IPS-15b (cell line): ENCODE measurements around the gene BBIP1.
A peak's percentile ranks its signal among the peaks of the same experiment; 100 is the strongest.

Experiments used
- H3K27me3 ChIP-seq: one replicate; pipeline ENCODE4 v1.6.1; 2013; ENCODE audit warnings: low read length; ENCODE audit not compliant: control insufficient read depth, insufficient read depth
- H3K36me3 ChIP-seq: one replicate; pipeline ENCODE4 v1.6.1; 2013; ENCODE audit warnings: low read length; ENCODE audit not compliant: control insufficient read depth, insufficient read depth
- H3K4me1 ChIP-seq: one replicate; pipeline ENCODE4 v1.6.1; 2013; ENCODE audit warnings: mild to moderate bottlenecking, low read length; ENCODE audit not compliant: control insufficient read depth, insufficient read depth
- H3K4me3 ChIP-seq: one replicate; pipeline ENCODE4 v1.5.1; 2013; ENCODE audit warnings: low read depth, low read length
- H3K9ac ChIP-seq: one replicate; pipeline ENCODE4 v1.6.1; 2013; ENCODE audit warnings: low read depth, mild to moderate bottlenecking, low read length
- H3K9me3 ChIP-seq: one replicate; pipeline ENCODE4 v1.6.1; 2013; ENCODE audit warnings: mild to moderate bottlenecking, low read length; ENCODE audit not compliant: control insufficient read depth, insufficient read depth

Gene BBIP1

GRCh38 chr10:110918643-110919348 is at the start of gene BBIP1:
TSS of gene BBIP1 (minus strand) at chr10:110919180. CDS start at chr10:110918157, 1,023 bp downstream.
- Histone ChIP-seq H3K4me1 (peaks cover 5% of the 10 kb centered on the region), H3K9ac (peak within 1 kb of the TSS; percentile 88), H3K36me3 (no peaks in the 10 kb centered on the region), H3K4me3 (peak within 1 kb of the TSS; percentile 100), H3K27me3 (no peaks in the 10 kb centered on the region), H3K9me3 (no peaks in the 10 kb centered on the region)

GRCh38 chr10:110967645-110968044 is 48.7 kb upstream of the BBIP1 start:
- no peak overlapping the region for H3K4me3 ChIP-seq
- no peaks in the 10 kb centered on the region for H3K27me3 ChIP-seq
- H3K9ac ChIP-seq, result no peak overlapping the region
- no peaks in the 10 kb centered on the region for H3K9me3 ChIP-seq
- H3K4me1 ChIP-seq, result peaks cover 3% of the 10 kb centered on the region
- H3K36me3 ChIP-seq, result no peaks in the 10 kb centered on the region

DNA sequence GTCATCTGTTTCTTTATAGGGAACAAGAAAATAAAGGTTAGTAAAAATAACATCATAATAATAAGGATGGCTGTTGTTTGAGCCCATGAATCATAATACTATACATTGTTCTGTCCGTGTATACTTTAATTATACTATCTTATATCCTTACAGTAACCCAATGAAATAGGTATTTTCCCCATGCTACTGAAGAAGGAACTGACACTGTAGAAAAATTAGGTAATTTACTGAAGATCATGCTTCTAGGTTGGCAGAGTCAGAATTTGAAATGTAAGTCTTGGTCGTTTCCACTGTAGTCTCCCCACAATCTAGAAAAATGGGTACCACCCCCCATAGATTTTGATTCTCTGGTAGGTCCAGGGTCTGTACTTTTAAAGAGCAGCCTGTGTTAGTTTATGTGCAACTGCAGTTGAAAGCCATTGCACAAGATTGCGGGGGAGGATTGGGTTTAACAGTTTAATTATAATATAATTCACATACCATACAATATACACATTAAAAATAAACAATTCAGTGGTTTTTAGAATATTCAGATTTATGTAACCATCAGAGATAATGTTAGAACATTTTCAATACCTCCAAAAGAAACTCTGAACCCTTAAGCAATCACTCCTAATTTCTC is 48.1 kb upstream of the BBIP1 start:
- Histone ChIP-seq H3K9ac (no peak overlapping the region), H3K4me3 (no peak overlapping the region), H3K36me3 (no peaks in the 10 kb centered on the region), H3K9me3 (no peaks in the 10 kb centered on the region), H3K27me3 (no peaks in the 10 kb centered on the region), H3K4me1 (peaks cover 3% of the 10 kb centered on the region)

- no peak overlapping the region for H3K4me3 ChIP-seq
- H3K4me1 ChIP-seq, result peaks cover 3% of the 10 kb centered on the region
- no peaks in the 10 kb centered on the region for H3K36me3 ChIP-seq
- no peaks in the 10 kb centered on the region for H3K27me3 ChIP-seq
- no peaks in the 10 kb centered on the region for H3K9me3 ChIP-seq
- no peak overlapping the region for H3K9ac ChIP-seq
Observed at GRCh38 chr10:110966146-110966545, 47.2 kb upstream of the BBIP1 start.

GRCh38 chr10:110965216-110965615 is 46.2 kb upstream of the BBIP1 start:
- H3K36me3 ChIP-seq, result no peaks in the 10 kb centered on the region
- H3K4me3 ChIP-seq, result no peak overlapping the region

GRCh38 chr10:110964681-110965080 is 45.7 kb upstream of the BBIP1 start:
- no peaks in the 10 kb centered on the region for H3K27me3 ChIP-seq
- no peaks in the 10 kb centered on the region for H3K9me3 ChIP-seq
- H3K9ac ChIP-seq, result no peak overlapping the region
- no peaks in the 10 kb centered on the region for H3K4me1 ChIP-seq
- H3K4me3 ChIP-seq, result no peak overlapping the region
- no peaks in the 10 kb centered on the region for H3K36me3 ChIP-seq

More at GRCh38 chr10:110965216-110965615, 46.2 kb upstream of the BBIP1 start:
- Histone ChIP-seq H3K27me3 (no peaks in the 10 kb centered on the region), H3K9me3 (no peaks in the 10 kb centered on the region), H3K4me1 (peaks cover under 1% of the 10 kb centered on the region), H3K9ac (no peak overlapping the region)

DNA sequence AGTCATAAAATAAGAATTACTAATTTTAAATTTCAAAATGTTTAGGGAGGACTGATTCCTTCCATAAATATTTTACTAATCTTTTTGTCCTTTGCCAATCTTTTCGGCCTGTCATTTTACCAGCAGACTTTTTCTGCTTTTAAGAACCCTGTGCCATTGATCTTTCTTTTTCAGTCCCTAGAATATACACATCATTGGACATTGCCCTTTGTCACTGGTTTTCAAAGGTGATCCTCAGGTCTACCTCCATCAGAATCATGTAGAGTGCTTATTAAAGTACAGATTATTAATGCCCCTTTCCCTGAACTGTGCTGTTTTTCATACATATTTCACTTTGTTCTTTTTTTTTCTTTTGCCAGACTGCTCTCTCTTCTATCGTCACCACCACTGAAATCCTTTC is 44.2 kb upstream of the BBIP1 start:
- Histone ChIP-seq H3K9me3 (no peaks in the 10 kb centered on the region), H3K4me3 (no peak overlapping the region), H3K9ac (no peak overlapping the region), H3K4me1 (peaks cover 2% of the 10 kb centered on the region), H3K36me3 (no peaks in the 10 kb centered on the region), H3K27me3 (no peaks in the 10 kb centered on the region)

DNA sequence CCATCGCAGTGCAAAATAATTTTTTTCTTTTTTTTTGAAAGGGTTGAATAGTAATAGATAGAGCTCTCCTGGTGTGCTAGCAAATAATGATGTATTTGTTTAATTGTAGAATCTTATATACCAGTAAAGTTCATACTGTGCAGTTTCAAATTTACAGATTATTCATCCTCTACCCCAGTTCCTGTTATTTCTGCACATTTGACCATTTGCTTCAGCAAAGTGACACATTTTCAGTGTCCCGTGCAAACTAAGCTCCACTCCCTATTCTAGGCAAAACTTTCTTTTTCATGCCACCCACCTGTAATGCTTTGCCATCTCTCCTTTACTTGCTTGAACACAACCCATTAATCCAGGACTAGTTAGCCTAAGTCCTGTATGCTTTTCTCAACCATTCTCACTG is 43.5 kb upstream of the BBIP1 start:
- Histone ChIP-seq H3K27me3 (no peaks in the 10 kb centered on the region), H3K9me3 (no peaks in the 10 kb centered on the region), H3K4me3 (no peak overlapping the region)

DNA sequence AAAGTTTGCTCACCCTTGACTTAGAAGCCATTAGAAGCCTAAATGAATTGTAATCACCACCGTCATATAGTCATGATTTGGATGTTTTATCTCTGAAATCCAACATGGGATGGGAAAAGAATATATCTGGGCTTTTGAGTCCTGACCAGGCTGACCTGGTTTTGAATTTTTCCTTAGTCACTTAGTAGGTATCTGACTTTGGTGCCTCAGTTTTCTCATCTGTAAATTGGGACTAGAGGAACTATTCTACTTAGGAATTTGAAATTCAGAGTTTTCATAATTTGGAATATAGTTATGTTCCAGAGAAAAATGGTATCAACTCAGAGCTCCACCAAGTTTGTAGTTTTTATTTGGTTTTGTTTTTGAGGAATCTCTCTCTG is 41.3 kb upstream of the BBIP1 start:
- Histone ChIP-seq H3K4me3 (no peak overlapping the region), H3K9me3 (no peaks in the 10 kb centered on the region), H3K36me3 (no peaks in the 10 kb centered on the region), H3K9ac (no peak overlapping the region), H3K27me3 (no peaks in the 10 kb centered on the region), H3K4me1 (peaks cover 2% of the 10 kb centered on the region)

More for the DNA sequence above, 43.5 kb upstream of the BBIP1 start:
- Histone ChIP-seq H3K4me1 (peaks cover 2% of the 10 kb centered on the region), H3K9ac (no peak overlapping the region), H3K36me3 (no peaks in the 10 kb centered on the region)

- H3K4me3 ChIP-seq, result no peak overlapping the region
- H3K9me3 ChIP-seq, result no peaks in the 10 kb centered on the region
- no peak overlapping the region for H3K9ac ChIP-seq
- H3K27me3 ChIP-seq, result no peaks in the 10 kb centered on the region
- peaks cover 2% of the 10 kb centered on the region for H3K4me1 ChIP-seq
- H3K36me3 ChIP-seq, result no peaks in the 10 kb centered on the region
Observed at GRCh38 chr10:110959379-110960332, 40.7 kb upstream of the BBIP1 start.

DNA sequence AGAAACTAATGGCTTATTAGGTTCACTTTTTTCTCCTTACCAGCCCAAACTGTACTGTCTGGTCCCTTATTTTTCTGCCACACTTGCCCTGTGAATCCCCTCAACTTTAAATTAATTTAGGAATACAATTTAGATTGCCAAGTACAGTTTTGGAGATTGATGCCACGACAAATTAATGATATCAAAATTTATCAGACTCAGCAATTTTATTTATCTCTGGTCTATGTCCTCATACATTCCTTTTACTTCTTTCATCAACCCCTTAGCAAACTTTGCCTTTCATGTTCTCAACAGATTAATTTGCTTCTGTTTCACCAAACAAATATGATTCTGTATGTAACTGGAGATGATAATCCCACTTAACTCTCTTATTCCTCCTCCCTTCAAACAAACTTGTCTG is 38.6 kb upstream of the BBIP1 start:
- no peaks in the 10 kb centered on the region for H3K9me3 ChIP-seq
- no peaks in the 10 kb centered on the region for H3K36me3 ChIP-seq
- H3K27me3 ChIP-seq, result no peaks in the 10 kb centered on the region
- no peak overlapping the region for H3K4me3 ChIP-seq
- peaks cover 2% of the 10 kb centered on the region for H3K4me1 ChIP-seq
- H3K9ac ChIP-seq, result no peak overlapping the region
